ENCODE measurements around the gene ANO2. TPM values are rescaled to one million over a fixed set of nuclear protein-coding genes. Genes with fewer than 3 reads are reported as not detected.

Gene ANO2
- polyA plus RNA-seq, 1 experiment = 0.09 TPM

DNA sequence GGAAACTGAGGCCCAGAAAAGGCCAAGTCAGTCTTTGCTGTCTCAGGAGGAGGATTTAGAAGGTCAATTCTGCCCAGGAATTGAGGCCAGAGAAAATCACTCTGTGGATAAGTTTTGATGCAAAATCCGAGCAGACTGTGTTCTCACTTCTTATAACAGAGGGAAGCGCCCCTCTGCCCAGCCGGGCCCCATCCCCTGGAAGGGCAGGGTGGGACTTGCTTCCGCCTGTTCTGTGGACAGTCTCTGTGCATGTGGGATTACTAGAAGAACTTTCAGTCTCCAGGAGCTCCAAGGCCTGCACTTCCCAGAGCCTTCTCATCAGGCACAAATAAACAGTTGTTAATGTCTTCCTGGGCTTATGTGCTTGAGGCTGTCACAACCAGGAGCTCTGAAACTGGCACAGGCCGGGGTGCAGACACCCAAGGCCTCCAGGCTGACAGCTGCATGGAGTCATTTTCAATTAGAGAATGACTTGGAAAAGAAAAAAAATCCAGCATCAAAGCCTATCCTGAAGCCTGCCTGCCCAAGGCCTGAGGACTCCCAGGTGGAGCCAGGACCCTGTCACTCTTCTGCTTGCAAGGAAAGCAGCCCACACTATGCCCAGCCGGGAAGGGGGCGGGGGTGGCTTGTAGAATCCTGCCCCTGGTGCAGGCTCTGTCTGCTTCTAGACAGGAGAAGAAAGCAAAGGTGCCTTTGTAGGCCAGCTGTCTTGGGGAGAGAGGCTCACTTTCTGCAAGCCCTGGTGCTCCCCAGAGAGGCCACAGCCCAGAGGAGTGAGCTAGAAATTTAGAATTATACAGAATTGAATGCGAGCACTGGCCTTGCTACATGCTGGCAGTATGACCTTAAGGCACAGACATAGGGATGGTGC lies 428.5 kb downstream of the ANO2 start:
- Histone ChIP-seq H3K27me3 (ENCODE audit: control insufficient read depth, insufficient read depth, low read length) (no peaks in the 10 kb centered on the region), H3K4me3 (ENCODE audit: low read depth, low read length) (no peak overlapping the region), H3K9me3 (ENCODE audit: control insufficient read depth, insufficient read depth, low read length) (no peaks in the 10 kb centered on the region), H3K27ac (ENCODE audit: low read depth, low read length) (no peak overlapping the region)
- ChIA-PET POLR2A (no interaction called here), CTCF (no interaction called here)
- no peak for DNase-seq (ENCODE audit: low read depth, low spot score)
- TF ChIP-seq, protein P1, sequence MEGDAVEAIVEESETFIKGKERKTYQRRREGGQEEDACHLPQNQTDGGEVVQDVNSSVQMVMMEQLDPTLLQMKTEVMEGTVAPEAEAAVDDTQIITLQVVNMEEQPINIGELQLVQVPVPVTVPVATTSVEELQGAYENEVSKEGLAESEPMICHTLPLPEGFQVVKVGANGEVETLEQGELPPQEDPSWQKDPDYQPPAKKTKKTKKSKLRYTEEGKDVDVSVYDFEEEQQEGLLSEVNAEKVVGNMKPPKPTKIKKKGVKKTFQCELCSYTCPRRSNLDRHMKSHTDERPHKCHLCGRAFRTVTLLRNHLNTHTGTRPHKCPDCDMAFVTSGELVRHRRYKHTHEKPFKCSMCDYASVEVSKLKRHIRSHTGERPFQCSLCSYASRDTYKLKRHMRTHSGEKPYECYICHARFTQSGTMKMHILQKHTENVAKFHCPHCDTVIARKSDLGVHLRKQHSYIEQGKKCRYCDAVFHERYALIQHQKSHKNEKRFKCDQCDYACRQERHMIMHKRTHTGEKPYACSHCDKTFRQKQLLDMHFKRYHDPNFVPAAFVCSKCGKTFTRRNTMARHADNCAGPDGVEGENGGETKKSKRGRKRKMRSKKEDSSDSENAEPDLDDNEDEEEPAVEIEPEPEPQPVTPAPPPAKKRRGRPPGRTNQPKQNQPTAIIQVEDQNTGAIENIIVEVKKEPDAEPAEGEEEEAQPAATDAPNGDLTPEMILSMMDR (IDR thresholded peaks at IDR 0.05; ENCODE audit: low read depth, low read length) = no peak

DNA sequence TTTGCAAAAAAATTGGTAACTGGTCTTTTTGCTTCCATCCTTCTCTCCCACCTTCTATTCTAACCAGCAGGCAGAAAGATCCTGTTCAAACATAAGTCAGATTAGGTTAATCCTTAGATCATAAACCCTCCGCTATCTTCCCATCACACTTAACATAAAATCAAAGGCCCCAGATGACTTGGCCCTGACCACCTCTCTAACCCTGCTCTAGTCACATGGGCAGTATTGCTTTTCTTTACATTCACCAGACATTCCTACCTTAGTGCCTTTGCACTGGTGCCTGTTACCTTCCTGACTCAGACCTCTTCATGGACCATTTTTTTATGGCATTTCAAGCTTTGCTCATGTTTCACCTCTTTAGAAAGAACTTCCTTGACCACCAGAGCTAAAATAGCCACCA lies 429.6 kb downstream of the ANO2 start:
- no peak overlapping the region for H3K4me3 ChIP-seq (ENCODE audit: low read depth, low read length)
- TF ChIP-seq, protein P1 (IDR thresholded peaks at IDR 0.05; ENCODE audit: low read depth, low read length) = no peak
- no peaks in the 10 kb centered on the region for H3K9me3 ChIP-seq (ENCODE audit: control insufficient read depth, insufficient read depth, low read length)
- no peak overlapping the region for H3K27ac ChIP-seq (ENCODE audit: low read depth, low read length)
- DNase-seq (ENCODE audit: low read depth, low spot score) = no peak
- H3K27me3 ChIP-seq (ENCODE audit: control insufficient read depth, insufficient read depth, low read length) = no peaks in the 10 kb centered on the region
- CTCF ChIA-PET = interaction anchor here (0.6 kb wide), 1 partner anchor 315 kb away, joined by 6 read pairs; no protein-coding TSS in a partner anchor
- POLR2A ChIA-PET = no interaction called here

DNA sequence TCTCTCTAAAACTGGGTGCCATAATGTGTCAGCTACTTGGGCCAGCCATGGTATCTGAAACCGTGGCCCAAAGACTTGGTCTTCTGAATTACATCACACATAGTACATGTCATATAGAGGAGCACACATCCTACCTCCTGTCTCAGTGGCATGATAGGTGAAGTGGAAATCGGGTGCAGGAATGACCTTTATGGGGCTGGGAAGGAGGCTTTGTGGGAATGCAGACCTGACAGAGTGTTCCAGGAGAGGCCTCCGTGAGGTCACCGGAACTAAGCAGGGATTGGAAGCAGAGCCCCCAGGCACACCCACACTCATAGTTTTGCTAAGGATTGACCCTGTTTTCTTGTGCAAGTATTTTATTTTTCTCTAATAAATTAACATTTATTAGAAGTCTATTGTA lies 430.5 kb downstream of the ANO2 start:
- Histone ChIP-seq H3K27ac (ENCODE audit: low read depth, low read length) (no peak overlapping the region), H3K4me3 (ENCODE audit: low read depth, low read length) (no peak overlapping the region), H3K27me3 (ENCODE audit: control insufficient read depth, insufficient read depth, low read length) (no peaks in the 10 kb centered on the region), H3K9me3 (ENCODE audit: control insufficient read depth, insufficient read depth, low read length) (no peaks in the 10 kb centered on the region)
- POLR2A ChIA-PET = no interaction called here
- no peak for DNase-seq (ENCODE audit: low read depth, low spot score)
- CTCF ChIA-PET = interaction anchor here (8.5 kb wide), 1 partner anchor 84 kb away, joined by 133 read pairs; the partner anchor contains the start of gene NTF3
- TF ChIP-seq, protein P1 (IDR thresholded peaks at IDR 0.05; ENCODE audit: low read depth, low read length) = no peak

DNA sequence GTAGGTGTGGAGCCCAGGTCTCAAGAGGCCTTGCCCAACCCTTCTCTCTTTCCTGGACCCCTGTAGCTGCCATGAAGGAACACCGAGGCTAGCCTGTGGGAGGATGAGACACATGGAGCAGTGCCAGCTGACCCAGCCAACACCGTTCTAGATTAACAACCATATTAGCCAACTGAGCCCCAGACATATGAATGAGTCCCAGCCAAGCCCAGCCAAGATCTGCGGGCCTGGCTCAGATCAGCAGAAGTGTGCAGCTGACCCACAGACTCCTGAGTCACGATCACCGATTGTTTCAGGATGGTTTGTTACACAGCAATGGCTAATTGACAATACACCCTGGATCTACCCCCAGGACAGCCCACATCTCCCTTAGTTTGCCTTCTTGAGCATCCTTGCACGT lies 431.0 kb downstream of the ANO2 start:
- CTCF ChIA-PET = interaction anchor here (8.5 kb wide), 1 partner anchor 84 kb away, joined by 133 read pairs; the partner anchor contains the start of gene NTF3
- Histone ChIP-seq H3K27ac (ENCODE audit: low read depth, low read length) (no peak overlapping the region), H3K4me3 (ENCODE audit: low read depth, low read length) (no peak overlapping the region), H3K9me3 (ENCODE audit: control insufficient read depth, insufficient read depth, low read length) (no peaks in the 10 kb centered on the region), H3K27me3 (ENCODE audit: control insufficient read depth, insufficient read depth, low read length) (no peaks in the 10 kb centered on the region)
- POLR2A ChIA-PET = no interaction called here
- no peak for DNase-seq (ENCODE audit: low read depth, low spot score)
- TF ChIP-seq, protein P1 (IDR thresholded peaks at IDR 0.05; ENCODE audit: low read depth, low read length) = no peak

DNA sequence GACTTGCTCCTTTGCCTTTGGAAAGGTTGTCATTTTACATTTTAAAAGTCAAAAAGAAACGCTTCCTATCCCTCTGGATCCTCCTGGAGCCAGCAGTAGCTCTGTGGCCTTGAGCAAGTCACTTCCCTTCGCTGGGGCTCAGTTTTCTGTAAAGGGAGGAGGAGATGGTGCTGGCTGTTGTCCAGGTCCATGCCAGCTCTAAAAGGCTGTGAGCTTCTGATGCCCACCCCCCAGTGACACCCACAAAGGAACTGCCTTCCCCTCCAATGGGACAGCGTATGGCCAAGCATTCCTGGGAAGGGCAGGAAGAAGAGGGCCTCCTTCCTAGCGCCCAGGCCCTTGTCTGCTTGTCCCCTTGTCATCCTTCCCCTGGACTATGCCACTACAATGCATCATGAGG lies 431.7 kb downstream of the ANO2 start:
- CTCF ChIA-PET = interaction anchor here (1.1 to 8.5 kb wide), 2 partner anchors 31 to 83 kb away, joined by 3 to 133 read pairs; partner anchors contain the start of gene NTF3
- H3K4me3 ChIP-seq (ENCODE audit: low read depth, low read length) = no peak overlapping the region
- TF ChIP-seq, protein P1 (IDR thresholded peaks at IDR 0.05; ENCODE audit: low read depth, low read length) = no peak

More for the DNA sequence above, 431.7 kb downstream of the ANO2 start:
- Histone ChIP-seq H3K27me3 (ENCODE audit: control insufficient read depth, insufficient read depth, low read length) (no peaks in the 10 kb centered on the region), H3K27ac (ENCODE audit: low read depth, low read length) (no peak overlapping the region), H3K9me3 (ENCODE audit: control insufficient read depth, insufficient read depth, low read length) (no peaks in the 10 kb centered on the region)
- no peak for DNase-seq (ENCODE audit: low read depth, low spot score)
- POLR2A ChIA-PET = no interaction called here
